GM23338 (cell line): ENCODE results near the gene PAPPA.

Experiments used
- CREB1 ChIP-seq: fragments of 250-450 bp; sonication (Bioruptor Pico); IDR thresholded peaks from 2 replicates; pipeline ENCODE4 v1.5.0; 2020; ENCODE audit warnings: low read depth, mild to moderate bottlenecking, moderate library complexity
- ETS1 ChIP-seq: IDR thresholded peaks from 2 replicates; pipeline ENCODE4 v1.6.1; 2016; ENCODE audit warnings: antibody characterized with exemption
- EZH2 ChIP-seq: fragments of 200-600 bp; sonication (generic); IDR thresholded peaks from one replicate; pipeline ENCODE4 v1.8.0; 2017; ENCODE audit warnings: antibody characterized with exemption, mild to moderate bottlenecking, low read depth; ENCODE audit not compliant: unreplicated experiment
- EZH2phosphoT487 ChIP-seq: fragments of 200-600 bp; sonication (generic); IDR thresholded peaks from one replicate; pipeline ENCODE4 v1.8.1; 2018; ENCODE audit warnings: antibody characterized with exemption; ENCODE audit not compliant: unreplicated experiment
- JUNB ChIP-seq: IDR thresholded peaks from one replicate; pipeline ENCODE4 v1.6.1; 2016; ENCODE audit warnings: antibody characterized with exemption; ENCODE audit not compliant: unreplicated experiment
- NANOG ChIP-seq: IDR thresholded peaks from 2 replicates; pipeline ENCODE4 v1.6.1; 2016; ENCODE audit warnings: antibody characterized with exemption, borderline replicate concordance
- POLR2AphosphoS5 ChIP-seq: IDR thresholded peaks from 2 replicates; pipeline ENCODE4 v1.6.1; 2016; ENCODE audit warnings: antibody characterized with exemption, low read depth
- REST ChIP-seq: IDR thresholded peaks from one replicate; pipeline ENCODE4 v1.6.1; 2018; ENCODE audit warnings: antibody characterized with exemption; ENCODE audit not compliant: unreplicated experiment
- STAT1 ChIP-seq: IDR thresholded peaks from one replicate; pipeline ENCODE4 v1.6.1; 2016; ENCODE audit warnings: antibody characterized with exemption; ENCODE audit not compliant: unreplicated experiment
- ZNF331 ChIP-seq: fragments of 250-450 bp; sonication (Bioruptor Pico); IDR thresholded peaks from 2 replicates; pipeline ENCODE4 v1.5.0; 2020; ENCODE audit warnings: low read depth, mild to moderate bottlenecking, moderate library complexity
- TF ChIP-seq, protein P1 (sequence below), 2 experiments: fragments of 200-600 bp in 1 of 2; sonication (generic) in 1 of 2; conservative IDR thresholded peaks; 2 replicates each; pipeline versions ENCODE4 v1.5.1 to v1.6.1; 2016 to 2017; ENCODE audit warnings: antibody characterized with exemption in 2 of 2, low read depth in 2 of 2, mild to moderate bottlenecking in 2 of 2, moderate library complexity in 1 of 2

- TF ChIP-seq, protein P1, sequence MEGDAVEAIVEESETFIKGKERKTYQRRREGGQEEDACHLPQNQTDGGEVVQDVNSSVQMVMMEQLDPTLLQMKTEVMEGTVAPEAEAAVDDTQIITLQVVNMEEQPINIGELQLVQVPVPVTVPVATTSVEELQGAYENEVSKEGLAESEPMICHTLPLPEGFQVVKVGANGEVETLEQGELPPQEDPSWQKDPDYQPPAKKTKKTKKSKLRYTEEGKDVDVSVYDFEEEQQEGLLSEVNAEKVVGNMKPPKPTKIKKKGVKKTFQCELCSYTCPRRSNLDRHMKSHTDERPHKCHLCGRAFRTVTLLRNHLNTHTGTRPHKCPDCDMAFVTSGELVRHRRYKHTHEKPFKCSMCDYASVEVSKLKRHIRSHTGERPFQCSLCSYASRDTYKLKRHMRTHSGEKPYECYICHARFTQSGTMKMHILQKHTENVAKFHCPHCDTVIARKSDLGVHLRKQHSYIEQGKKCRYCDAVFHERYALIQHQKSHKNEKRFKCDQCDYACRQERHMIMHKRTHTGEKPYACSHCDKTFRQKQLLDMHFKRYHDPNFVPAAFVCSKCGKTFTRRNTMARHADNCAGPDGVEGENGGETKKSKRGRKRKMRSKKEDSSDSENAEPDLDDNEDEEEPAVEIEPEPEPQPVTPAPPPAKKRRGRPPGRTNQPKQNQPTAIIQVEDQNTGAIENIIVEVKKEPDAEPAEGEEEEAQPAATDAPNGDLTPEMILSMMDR (conservative IDR thresholded peaks at IDR 0.05; ENCODE audit: low read depth in 2 of 2), result no peak
- TF ChIP-seq POLR2AphosphoS5, result no peak
- TF ChIP-seq CREB1, result no peak
- TF ChIP-seq ZNF331 (CRISPR knock-in tag), result no peak
- TF ChIP-seq EZH2phosphoT487, result no peak
- TF ChIP-seq STAT1, result no peak
- TF ChIP-seq EZH2, result no peak
- TF ChIP-seq REST, result no peak
- TF ChIP-seq JUNB, result no peak
- peak; percentile 99 for TF ChIP-seq NANOG
- no peak for TF ChIP-seq ETS1
These were observed 132.7 kb downstream of the PAPPA start for GRCh38 chr9:116286297-116286696.
